Measurements from ENCODE around the gene CAPRIN1. TPM values are rescaled to one million over a fixed set of nuclear protein-coding genes. Genes with fewer than 3 reads are reported as not detected.

Gene CAPRIN1
- total RNA-seq, 4 donors from 2014 or later: 94.5 to 132 (median 115) TPM

- no peak for TF ChIP-seq POLR2A (IDR thresholded peaks at IDR 0.05)
- TF ChIP-seq EP300 (IDR thresholded peaks at IDR 0.05): no peak
- TF ChIP-seq POLR2AphosphoS5 (IDR thresholded peaks at IDR 0.05): no peak
- TF ChIP-seq, protein P1, sequence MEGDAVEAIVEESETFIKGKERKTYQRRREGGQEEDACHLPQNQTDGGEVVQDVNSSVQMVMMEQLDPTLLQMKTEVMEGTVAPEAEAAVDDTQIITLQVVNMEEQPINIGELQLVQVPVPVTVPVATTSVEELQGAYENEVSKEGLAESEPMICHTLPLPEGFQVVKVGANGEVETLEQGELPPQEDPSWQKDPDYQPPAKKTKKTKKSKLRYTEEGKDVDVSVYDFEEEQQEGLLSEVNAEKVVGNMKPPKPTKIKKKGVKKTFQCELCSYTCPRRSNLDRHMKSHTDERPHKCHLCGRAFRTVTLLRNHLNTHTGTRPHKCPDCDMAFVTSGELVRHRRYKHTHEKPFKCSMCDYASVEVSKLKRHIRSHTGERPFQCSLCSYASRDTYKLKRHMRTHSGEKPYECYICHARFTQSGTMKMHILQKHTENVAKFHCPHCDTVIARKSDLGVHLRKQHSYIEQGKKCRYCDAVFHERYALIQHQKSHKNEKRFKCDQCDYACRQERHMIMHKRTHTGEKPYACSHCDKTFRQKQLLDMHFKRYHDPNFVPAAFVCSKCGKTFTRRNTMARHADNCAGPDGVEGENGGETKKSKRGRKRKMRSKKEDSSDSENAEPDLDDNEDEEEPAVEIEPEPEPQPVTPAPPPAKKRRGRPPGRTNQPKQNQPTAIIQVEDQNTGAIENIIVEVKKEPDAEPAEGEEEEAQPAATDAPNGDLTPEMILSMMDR (IDR thresholded peaks at IDR 0.05): no peak
- Histone ChIP-seq H3K9me3 (no peaks in the 10 kb centered on the region), H3K4me1 (peaks cover 0 to 50% (median 12%) of the 10 kb centered on the region in 3 donors), H3K36me3 (peaks cover 0 to 60% of the 10 kb centered on the region in 2 donors), H3K27me3 (no peaks in the 10 kb centered on the region), H3K4me3 (no peak overlapping the region), H3K27ac (no peak overlapping the region)
- WGBS, 2 donors (ENCODE audit: low coverage in 1 of 2): 64 to 75% methylated on average over 2 of the region's 2 CpGs
- ATAC-seq: no peak
These were observed 21.3 kb downstream of the CAPRIN1 start for GRCh38 chr11:34072832-34073231.

DNA sequence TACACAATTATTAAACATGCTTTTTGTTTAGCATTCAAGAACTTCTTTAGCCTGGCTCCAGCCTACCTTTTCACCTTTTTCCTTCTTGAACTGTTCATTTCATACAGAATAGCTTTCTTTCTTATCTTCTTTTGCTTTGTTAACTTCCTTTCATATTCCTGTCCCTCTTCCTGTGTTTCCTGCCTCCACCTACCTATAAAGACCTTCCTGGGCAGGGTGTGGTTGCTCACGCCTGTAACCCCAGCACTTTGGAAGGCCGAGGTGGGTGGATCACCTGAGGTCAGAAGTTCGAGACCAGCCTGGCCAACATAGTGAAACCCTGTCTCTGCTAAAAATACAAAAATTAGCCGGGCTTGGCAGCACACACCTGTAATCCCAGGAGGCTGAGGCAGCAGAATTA is 22.9 kb downstream of the CAPRIN1 start:
- peak overlapping the region in 1 of 4 donors; percentile 19 for H3K27ac ChIP-seq
- H3K4me1 ChIP-seq: peaks cover 0 to 35% (median 3%) of the 10 kb centered on the region in 3 donors
- TF ChIP-seq, protein P1 (IDR thresholded peaks at IDR 0.05): no peak
- TF ChIP-seq EP300 (IDR thresholded peaks at IDR 0.05) (no peak), POLR2A (IDR thresholded peaks at IDR 0.05) (no peak), POLR2AphosphoS5 (IDR thresholded peaks at IDR 0.05) (no peak)
- H3K4me3 ChIP-seq: no peak overlapping the region
- no peaks in the 10 kb centered on the region for H3K27me3 ChIP-seq
- ATAC-seq: no peak
- no peaks in the 10 kb centered on the region for H3K9me3 ChIP-seq
- WGBS, 2 donors (ENCODE audit: low coverage in 1 of 2): 82% methylated on average over 2 of the region's 4 CpGs; no CpG with 5 or more reads in 1 of the 2 donors
- peaks cover 4 to 76% of the 10 kb centered on the region in 2 donors for H3K36me3 ChIP-seq

DNA sequence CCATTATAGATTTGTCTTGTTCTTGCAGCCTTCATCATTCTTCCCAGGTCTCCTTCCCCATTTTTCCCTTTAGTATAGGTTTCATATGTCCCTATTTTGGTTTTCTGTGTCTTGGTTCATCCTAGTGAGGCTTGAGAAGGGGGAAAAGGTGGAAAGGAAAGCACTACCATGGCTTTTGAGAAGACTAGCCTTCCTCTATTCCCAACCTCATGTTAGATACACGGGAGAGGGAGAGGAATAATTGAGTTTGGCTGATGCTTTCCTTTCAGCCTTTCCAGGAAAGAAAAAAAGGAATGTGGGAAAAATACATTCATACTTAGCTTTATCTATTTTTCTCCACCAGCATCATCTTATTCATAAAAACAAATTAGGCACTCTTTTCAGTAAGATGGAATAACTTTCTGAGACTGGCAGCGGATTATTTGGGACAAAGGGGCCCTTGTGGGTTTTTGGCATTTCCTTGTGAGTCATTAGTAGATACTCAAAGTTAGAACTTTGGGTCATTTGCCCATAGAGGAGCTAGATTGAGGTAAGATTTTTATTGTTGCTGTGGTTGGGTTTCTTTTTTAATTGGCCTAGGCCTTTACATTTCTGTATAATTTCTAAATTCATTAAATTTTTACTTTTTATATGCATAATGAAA is 23.8 kb downstream of the CAPRIN1 start:
- ATAC-seq: no peak
- WGBS, 2 donors (ENCODE audit: low coverage in 1 of 2): 46 to 58% methylated on average over 2 of the region's 2 CpGs
- Histone ChIP-seq H3K27me3 (no peaks in the 10 kb centered on the region), H3K4me1 (peaks cover 0 to 26% (median 3%) of the 10 kb centered on the region in 3 donors), H3K9me3 (no peaks in the 10 kb centered on the region), H3K36me3 (peaks cover 4 to 85% of the 10 kb centered on the region in 2 donors), H3K4me3 (no peak overlapping the region), H3K27ac (no peak overlapping the region)
- TF ChIP-seq, protein P1 (IDR thresholded peaks at IDR 0.05): no peak
- TF ChIP-seq POLR2AphosphoS5 (IDR thresholded peaks at IDR 0.05): no peak
- TF ChIP-seq EP300 (IDR thresholded peaks at IDR 0.05): no peak
- TF ChIP-seq POLR2A (IDR thresholded peaks at IDR 0.05): no peak

DNA sequence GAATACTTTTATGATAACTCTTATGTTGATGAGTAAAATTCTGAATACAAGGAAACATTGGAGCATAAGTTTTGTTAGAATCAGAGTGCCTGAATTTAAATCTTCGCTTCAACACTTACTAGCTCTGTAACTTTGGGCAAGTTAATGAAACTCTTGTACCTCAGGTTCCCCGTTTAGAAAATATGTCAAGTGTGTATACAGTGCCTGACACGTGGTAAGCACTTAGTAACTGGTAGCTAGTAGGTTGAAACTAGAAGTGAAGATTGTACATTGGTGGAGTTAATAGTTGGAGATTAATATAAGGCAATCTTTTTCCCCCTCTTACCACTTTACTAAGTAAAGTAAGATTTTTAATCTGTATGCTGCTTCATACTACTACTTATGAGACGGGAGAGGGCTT is 29.1 kb downstream of the CAPRIN1 start:
- ATAC-seq: no peak
- WGBS, 2 donors (ENCODE audit: low coverage in 1 of 2): 61 to 69% methylated on average over 4 of the region's 4 CpGs
- Histone ChIP-seq H3K4me1 (peaks cover 0 to 1% (median 0%) of the 10 kb centered on the region in 3 donors), H3K27ac (no peak overlapping the region), H3K27me3 (no peaks in the 10 kb centered on the region), H3K36me3 (peaks cover 4 to 99% of the 10 kb centered on the region in 2 donors), H3K9me3 (no peaks in the 10 kb centered on the region), H3K4me3 (no peak overlapping the region)
- no peak for TF ChIP-seq POLR2A (IDR thresholded peaks at IDR 0.05)
- TF ChIP-seq, protein P1 (IDR thresholded peaks at IDR 0.05): no peak
- no peak for TF ChIP-seq EP300 (IDR thresholded peaks at IDR 0.05)
- TF ChIP-seq POLR2AphosphoS5 (IDR thresholded peaks at IDR 0.05): no peak

DNA sequence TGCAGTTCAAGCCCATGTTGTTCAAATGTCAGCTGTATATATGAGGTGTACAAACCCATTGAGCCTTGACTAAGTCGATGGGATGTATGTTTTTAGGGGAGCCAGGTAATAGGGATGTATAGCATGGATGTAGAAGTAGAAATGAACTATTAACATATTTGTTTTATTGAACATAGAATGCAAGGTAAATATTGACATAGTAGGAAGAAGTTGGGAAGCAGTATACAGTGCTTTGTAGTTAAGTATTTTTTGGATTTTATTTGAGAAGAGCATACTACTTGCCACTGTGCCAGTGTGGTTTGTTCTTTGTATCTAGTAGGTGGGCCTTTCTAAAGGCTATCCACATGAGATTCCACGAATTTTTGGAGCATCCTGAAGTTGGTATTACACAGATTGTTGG is 33.1 kb downstream of the CAPRIN1 start:
- Histone ChIP-seq H3K4me1 (no peaks in the 10 kb centered on the region), H3K4me3 (no peak overlapping the region), H3K9me3 (no peaks in the 10 kb centered on the region), H3K27me3 (no peaks in the 10 kb centered on the region), H3K36me3 (peaks cover 18 to 99% of the 10 kb centered on the region in 2 donors), H3K27ac (no peak overlapping the region)
- 83 to 100% methylated on average over 1 to 2 of the region's 2 CpGs for WGBS, 2 donors (ENCODE audit: low coverage in 1 of 2)
- TF ChIP-seq EP300 (IDR thresholded peaks at IDR 0.05) (no peak), POLR2AphosphoS5 (IDR thresholded peaks at IDR 0.05) (no peak), POLR2A (IDR thresholded peaks at IDR 0.05) (no peak)
- TF ChIP-seq, protein P1 (IDR thresholded peaks at IDR 0.05): no peak
- ATAC-seq: no peak

All from gastroesophageal sphincter (tissue), 4 donors.